Keratinocyte (primary cell): ENCODE measurements around the gene ICA1L.

Source experiments
- CTCF ChIP-seq, 3 experiments: IDR thresholded peaks in 1 of 3; conservative IDR thresholded peaks in 1 of 3; optimal IDR thresholded peaks in 1 of 3; 2 replicates in 2 of 3; 3 replicates in 1 of 3; pipeline versions ENCODE3 to v1.5.1; 2011; ENCODE audit warnings: low read length in 3 of 3, mild to moderate bottlenecking in 3 of 3, moderate library complexity in 2 of 3, control low read depth in 1 of 3, inconsistent platforms in 1 of 3; ENCODE audit not compliant: insufficient read depth in 2 of 3; ENCODE audit errors: extremely low read depth in 1 of 3
- EZH2 ChIP-seq: IDR thresholded peaks from one replicate; pipeline ENCODE4 v1.6.1; 2012; ENCODE audit warnings: inconsistent platforms, mild to moderate bottlenecking, low read length, moderate library complexity

- TF ChIP-seq CTCF (optimal IDR thresholded peaks at IDR 0.05 in 1 of 3, IDR thresholded peaks at IDR 0.05 in 1 of 3, conservative IDR thresholded peaks at IDR 0.05 in 1 of 3; ENCODE audit: extremely low read depth in 1 of 3, insufficient read depth in 2 of 3, low read length in 3 of 3) (no peak), EZH2 (no peak)
Observed at GRCh38 chr2:202764991-202765390, 106.6 kb downstream of the ICA1L start.
